Measurements from ENCODE around the gene LRRC34. TPM values are rescaled to one million over a fixed set of nuclear protein-coding genes. Genes with fewer than 3 reads are reported as not detected.

The LRRC34 gene
- total and polyA plus RNA-seq, 2 experiments from 2014 or later = 0.50 to 0.97 TPM

- WGBS (ENCODE audit: low lambda C conversion rate, missing lambda C conversion rate) = 99% methylated on average over 4 of the region's 4 CpGs
- Histone ChIP-seq H3K9me3 (ENCODE audit: low read depth) (no peaks in the 10 kb centered on the region), H3K9me2 (replicated peaks; ENCODE audit: insufficient read depth) (no peaks in the 10 kb centered on the region), H3K36me3 (replicated peaks; ENCODE audit: insufficient read depth, low read depth) (no peaks in the 10 kb centered on the region), H3K79me2 (no peaks in the 10 kb centered on the region), H4K20me1 (ENCODE audit: insufficient read depth, poor library complexity, severe bottlenecking) (no peaks in the 10 kb centered on the region), H3K27me3 (no peaks in the 10 kb centered on the region), H3K4me3 (no peak overlapping the region), H3K4me1 (ENCODE audit: insufficient read depth) (no peaks in the 10 kb centered on the region), H2AFZ (no peak overlapping the region), H3K4me2 (no peak overlapping the region), H3K27ac (no peak overlapping the region)
- DNase-seq (ENCODE audit: low spot score) = no peak
- TF ChIP-seq EZH2 (IDR thresholded peaks at IDR 0.05; ENCODE audit: borderline replicate concordance) (no peak), CTCF (IDR thresholded peaks at IDR 0.05; ENCODE audit: poor library complexity) (no peak), EZH2phosphoT487 (IDR thresholded peaks at IDR 0.05; ENCODE audit: low read depth, severe bottlenecking, unreplicated experiment) (no peak)
These were observed 25.6 kb downstream of the LRRC34 start for GRCh38 chr3:169787120-169787519.

GRCh38 chr3:169781209-169781855 is 31.4 kb downstream of the LRRC34 start:
- no peak for DNase-seq (ENCODE audit: low spot score)
- Histone ChIP-seq H3K27me3 (no peaks in the 10 kb centered on the region), H3K27ac (no peak overlapping the region), H3K79me2 (peaks cover 18% of the 10 kb centered on the region), H3K4me1 (ENCODE audit: insufficient read depth) (no peaks in the 10 kb centered on the region), H3K4me3 (no peak overlapping the region), H3K9me3 (ENCODE audit: low read depth) (no peaks in the 10 kb centered on the region), H4K20me1 (ENCODE audit: insufficient read depth, poor library complexity, severe bottlenecking) (peaks cover 4% of the 10 kb centered on the region), H2AFZ (no peak overlapping the region), H3K9me2 (replicated peaks; ENCODE audit: insufficient read depth) (no peaks in the 10 kb centered on the region), H3K4me2 (no peak overlapping the region), H3K36me3 (replicated peaks; ENCODE audit: insufficient read depth, low read depth) (no peaks in the 10 kb centered on the region)
- TF ChIP-seq EZH2phosphoT487 (IDR thresholded peaks at IDR 0.05; ENCODE audit: low read depth, severe bottlenecking, unreplicated experiment) (no peak), EZH2 (IDR thresholded peaks at IDR 0.05; ENCODE audit: borderline replicate concordance) (no peak), CTCF (IDR thresholded peaks at IDR 0.05; ENCODE audit: poor library complexity) (no peak)
- 89% methylated on average over 4 of the region's 4 CpGs for whole genome bisulfite sequencing (ENCODE audit: low lambda C conversion rate, missing lambda C conversion rate)

- H3K27me3 ChIP-seq = no peaks in the 10 kb centered on the region
- TF ChIP-seq CTCF (IDR thresholded peaks at IDR 0.05; ENCODE audit: poor library complexity) (no peak), EZH2 (IDR thresholded peaks at IDR 0.05; ENCODE audit: borderline replicate concordance) (no peak), EZH2phosphoT487 (IDR thresholded peaks at IDR 0.05; ENCODE audit: low read depth, severe bottlenecking, unreplicated experiment) (no peak)
- no peaks in the 10 kb centered on the region for H3K4me1 ChIP-seq (ENCODE audit: insufficient read depth)
- no peak overlapping the region for H3K27ac ChIP-seq
- H3K9me3 ChIP-seq (ENCODE audit: low read depth) = no peaks in the 10 kb centered on the region
- H3K79me2 ChIP-seq = peaks cover 24% of the 10 kb centered on the region
- DNase-seq (ENCODE audit: low spot score) = no peak
- 88% methylated on average over 2 of the region's 2 CpGs for WGBS (ENCODE audit: low lambda C conversion rate, missing lambda C conversion rate)
- H3K4me3 ChIP-seq = no peak overlapping the region
- H2AFZ ChIP-seq = no peak overlapping the region
- H3K4me2 ChIP-seq = no peak overlapping the region
- no peaks in the 10 kb centered on the region for H3K9me2 ChIP-seq (replicated peaks; ENCODE audit: insufficient read depth)
- no peaks in the 10 kb centered on the region for H3K36me3 ChIP-seq (replicated peaks; ENCODE audit: insufficient read depth, low read depth)
- H4K20me1 ChIP-seq (ENCODE audit: insufficient read depth, poor library complexity, severe bottlenecking) = peaks cover 4% of the 10 kb centered on the region
These were observed 32.0 kb downstream of the LRRC34 start for GRCh38 chr3:169780742-169781141.
